Mesenchymal stem cell (in vitro differentiated cells and primary cell): ENCODE data around the gene FRYL.

ENCODE experiments used
- DNase-seq: peaks from one replicate; pipeline ENCODE4 v3.0.0-alpha.2; 2013
- H2AFZ ChIP-seq: one replicate; pipeline ENCODE4 v1.6.1; 2013; ENCODE audit warnings: low read depth, mild to moderate bottlenecking, control low read depth, inconsistent platforms, low read length, moderate library complexity
- H2AK5ac ChIP-seq: 2 replicates; pipeline ENCODE4 v1.6.1; 2013; ENCODE audit warnings: low read length, moderate library complexity, mild to moderate bottlenecking, inconsistent platforms; ENCODE audit not compliant: severe bottlenecking
- H2BK120ac ChIP-seq: one replicate; pipeline ENCODE4 v1.6.1; 2013; ENCODE audit warnings: low read depth, mild to moderate bottlenecking, inconsistent platforms, low read length, moderate library complexity
- H2BK12ac ChIP-seq, 2 experiments: one replicate each; pipeline ENCODE4 v1.6.1; 2013; ENCODE audit warnings: inconsistent platforms in 2 of 2, low read length in 2 of 2, mild to moderate bottlenecking in 2 of 2, moderate library complexity in 2 of 2, control low read depth in 1 of 2
- H2BK15ac ChIP-seq: one replicate; pipeline ENCODE4 v1.6.1; 2013; ENCODE audit warnings: mild to moderate bottlenecking, low read depth, inconsistent platforms; ENCODE audit not compliant: poor library complexity, severe bottlenecking
- H2BK5ac ChIP-seq: 2 replicates; pipeline ENCODE4 v1.6.1; 2013; ENCODE audit warnings: low read depth, mild to moderate bottlenecking, low read length, control low read depth, inconsistent platforms; ENCODE audit not compliant: poor library complexity, severe bottlenecking
- H3K14ac ChIP-seq, 2 experiments: one replicate each; pipeline ENCODE4 v1.6.1; 2013; ENCODE audit warnings: inconsistent platforms in 2 of 2, low read length in 2 of 2, control low read depth in 1 of 2, mild to moderate bottlenecking in 1 of 2, moderate library complexity in 1 of 2
- H3K18ac ChIP-seq, 2 experiments: one replicate each; pipeline ENCODE4 v1.6.1; 2013; ENCODE audit warnings: inconsistent platforms in 2 of 2, low read length in 2 of 2, control low read depth in 1 of 2, low read depth in 1 of 2, mild to moderate bottlenecking in 1 of 2
- H3K23ac ChIP-seq, 2 experiments: one replicate each; pipeline ENCODE4 v1.6.1; 2013; ENCODE audit warnings: inconsistent platforms in 2 of 2, low read length in 2 of 2, mild to moderate bottlenecking in 2 of 2, moderate library complexity in 2 of 2, control low read depth in 1 of 2
- H3K27ac ChIP-seq: 2 replicates; pipeline ENCODE4 v1.5.1; 2013; ENCODE audit warnings: mild to moderate bottlenecking, moderate library complexity, low read length, control low read depth, inconsistent platforms; ENCODE audit not compliant: poor library complexity, severe bottlenecking
- H3K27me3 ChIP-seq, 2 experiments: 2 replicates each; pipeline versions ENCODE4 v1.6.1 to v1.7.0; 2013; ENCODE audit warnings: low read length in 2 of 2, mild to moderate bottlenecking in 2 of 2, moderate library complexity in 2 of 2, control low read depth in 1 of 2, inconsistent platforms in 1 of 2; ENCODE audit not compliant: control insufficient read depth in 1 of 2, insufficient read depth in 1 of 2
- H3K36me3 ChIP-seq, 2 experiments: 2 replicates each; pipeline versions ENCODE4 v1.6.1 to v1.7.0; 2013; ENCODE audit warnings: low read length in 2 of 2, control low read depth in 1 of 2, inconsistent platforms in 1 of 2, low read depth in 1 of 2, mild to moderate bottlenecking in 1 of 2; ENCODE audit not compliant: insufficient read depth in 2 of 2, control insufficient read depth in 1 of 2
- H3K4ac ChIP-seq, 2 experiments: one replicate each; pipeline ENCODE4 v1.6.1; 2013; ENCODE audit warnings: inconsistent platforms in 2 of 2, low read length in 2 of 2, mild to moderate bottlenecking in 2 of 2, moderate library complexity in 2 of 2, control low read depth in 1 of 2, low read depth in 1 of 2
- H3K4me1 ChIP-seq: 2 replicates; pipeline ENCODE4 v1.6.1; 2013; ENCODE audit warnings: low read depth, low read length, control low read depth; ENCODE audit not compliant: control insufficient read depth, insufficient read depth
- H3K4me2 ChIP-seq: 2 replicates; pipeline ENCODE4 v1.6.1; 2013; ENCODE audit warnings: low read length, mild to moderate bottlenecking, inconsistent platforms; ENCODE audit not compliant: poor library complexity, severe bottlenecking
- H3K4me3 ChIP-seq, 2 experiments: 2 replicates each; pipeline versions ENCODE4 v1.5.1 to v1.7.0; 2013; ENCODE audit warnings: low read length in 2 of 2, mild to moderate bottlenecking in 2 of 2, control low read depth in 1 of 2, low read depth in 1 of 2; ENCODE audit not compliant: insufficient read depth in 1 of 2
- H3K79me1 ChIP-seq: replicated peaks from 2 replicates; pipeline ENCODE4 v1.6.1; 2013; ENCODE audit warnings: mild to moderate bottlenecking, control low read depth, low read length, inconsistent platforms; ENCODE audit not compliant: poor library complexity, severe bottlenecking
- H3K9ac ChIP-seq: 2 replicates; pipeline ENCODE4 v1.7.0; 2013; ENCODE audit warnings: mild to moderate bottlenecking, low read length, moderate library complexity
- H3K9me3 ChIP-seq: 2 replicates; pipeline ENCODE4 v1.7.0; 2013; ENCODE audit warnings: mild to moderate bottlenecking, low read length; ENCODE audit not compliant: control insufficient read depth
- H4K8ac ChIP-seq: one replicate; pipeline ENCODE4 v1.6.1; 2013; ENCODE audit warnings: inconsistent platforms, mild to moderate bottlenecking, low read length, moderate library complexity
- H4K91ac ChIP-seq: one replicate; pipeline ENCODE4 v1.6.1; 2013; ENCODE audit warnings: mild to moderate bottlenecking, low read length, inconsistent platforms
- WGBS: methylation state at CpG from one replicate; pipeline ENCODE4 v1.1.7; 2013; ENCODE audit warnings: mixed read lengths; 5-methylcytosine and 5-hydroxymethylcytosine counted together

The FRYL gene

GRCh38 chr4:48604041-48604440 is 176.0 kb downstream of the FRYL start:
- 100% methylated on average over 1 of the region's 1 CpG for WGBS
- no peak overlapping the region for H2BK120ac ChIP-seq

DNA sequence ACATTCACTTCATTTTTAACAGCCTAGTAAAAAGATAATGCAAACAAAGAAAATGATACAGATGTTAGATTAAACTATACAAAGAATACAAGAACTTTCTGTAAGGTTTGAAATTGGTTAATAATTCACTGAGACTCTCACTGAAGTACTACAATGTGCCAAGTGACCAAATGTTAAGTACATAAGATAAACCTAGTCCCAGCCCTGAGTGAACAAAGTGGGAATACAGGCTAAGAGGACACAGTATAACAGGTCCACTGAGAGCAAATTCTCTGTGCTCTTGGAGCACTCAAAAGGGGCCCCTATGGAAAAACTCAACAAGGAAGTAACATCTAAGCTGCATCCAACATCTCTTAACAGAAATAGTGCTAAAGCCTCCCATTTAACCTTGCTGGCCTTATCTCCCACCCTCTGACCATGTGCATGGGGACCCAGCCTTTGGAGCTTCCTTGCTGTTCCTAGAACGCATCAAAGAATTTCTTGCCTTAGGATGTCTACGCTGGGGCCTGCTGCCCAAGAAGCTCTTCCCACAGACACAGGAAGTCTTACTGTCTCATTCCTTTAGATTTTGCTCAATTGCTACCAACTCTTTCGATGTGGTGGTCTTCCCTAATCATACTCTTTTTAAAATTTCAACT is 176.6 kb downstream of the FRYL start:
- no peak overlapping the region for H4K91ac ChIP-seq
- no peak overlapping the region for H3K14ac ChIP-seq
- H2BK5ac ChIP-seq, result peak overlapping the region; percentile 11
- peak overlapping the region; percentile 43 for H3K27ac ChIP-seq
- H3K36me3 ChIP-seq, result peaks cover 0 to 13% of the 10 kb centered on the region in 2 experiments
- H2AFZ ChIP-seq, result no peak overlapping the region
- no peak overlapping the region for H2AK5ac ChIP-seq
- 97% methylated on average over 3 of the region's 3 CpGs for WGBS
- H3K4me2 ChIP-seq, result no peak overlapping the region
- H3K9ac ChIP-seq, result no peak overlapping the region
- H3K4ac ChIP-seq, result no peak overlapping the region
- no peaks in the 10 kb centered on the region for H3K9me3 ChIP-seq
- no peaks in the 10 kb centered on the region for H3K27me3 ChIP-seq
- peaks cover 9% of the 10 kb centered on the region for H3K79me1 ChIP-seq
- DNase-seq, result no peak
- no peak overlapping the region for H4K8ac ChIP-seq
- H2BK120ac ChIP-seq, result no peak overlapping the region
- H3K18ac ChIP-seq, result no peak overlapping the region
- no peak overlapping the region for H2BK15ac ChIP-seq
- H3K4me3 ChIP-seq, result no peak overlapping the region
- H2BK12ac ChIP-seq, result no peak overlapping the region
- H3K4me1 ChIP-seq, result peaks cover 2% of the 10 kb centered on the region
- H3K23ac ChIP-seq, result no peak overlapping the region

More at GRCh38 chr4:48604041-48604440, 176.0 kb downstream of the FRYL start:
- Histone ChIP-seq H3K9ac (no peak overlapping the region), H3K79me1 (peaks cover 9% of the 10 kb centered on the region), H3K4me3 (no peak overlapping the region), H4K8ac (no peak overlapping the region), H2BK5ac (no peak overlapping the region), H3K4me2 (no peak overlapping the region), H4K91ac (no peak overlapping the region), H3K14ac (no peak overlapping the region), H3K4ac (no peak overlapping the region), H3K27me3 (no peaks in the 10 kb centered on the region), H3K4me1 (peaks cover 2% of the 10 kb centered on the region), H2AK5ac (no peak overlapping the region), H3K23ac (no peak overlapping the region), H3K36me3 (peaks cover 0 to 16% of the 10 kb centered on the region in 2 experiments), H3K27ac (peak overlapping the region; percentile 43), H3K9me3 (no peaks in the 10 kb centered on the region), H3K18ac (no peak overlapping the region), H2BK12ac (no peak overlapping the region), H2BK15ac (no peak overlapping the region), H2AFZ (no peak overlapping the region)
- DNase-seq, result no peak

- Histone ChIP-seq H3K14ac (no peak overlapping the region), H2BK5ac (no peak overlapping the region), H2AFZ (no peak overlapping the region), H4K8ac (no peak overlapping the region), H3K18ac (no peak overlapping the region), H3K4me3 (no peak overlapping the region), H3K36me3 (peaks cover 0 to 13% of the 10 kb centered on the region in 2 experiments), H2BK12ac (no peak overlapping the region), H2AK5ac (no peak overlapping the region), H4K91ac (no peak overlapping the region), H3K9me3 (no peaks in the 10 kb centered on the region), H3K79me1 (peaks cover 9% of the 10 kb centered on the region), H3K27ac (peak overlapping the region; percentile 80), H3K4ac (no peak overlapping the region), H3K23ac (no peak overlapping the region), H3K27me3 (no peaks in the 10 kb centered on the region), H2BK15ac (no peak overlapping the region), H3K9ac (no peak overlapping the region), H3K4me2 (no peak overlapping the region), H3K4me1 (peaks cover 2% of the 10 kb centered on the region), H2BK120ac (no peak overlapping the region)
- WGBS, result over 99% methylated on average over 3 of the region's 4 CpGs
- no peak for DNase-seq
Observed at GRCh38 chr4:48602763-48603162, 177.3 kb downstream of the FRYL start.

GRCh38 chr4:48602222-48602621 is 177.9 kb downstream of the FRYL start:
- no peak overlapping the region for H4K91ac ChIP-seq
- H3K18ac ChIP-seq, result no peak overlapping the region
- WGBS, result no CpG with 5 or more reads among the region's 3 CpGs
- H2BK15ac ChIP-seq, result no peak overlapping the region
- H3K4ac ChIP-seq, result no peak overlapping the region
- DNase-seq, result peak; percentile 46
- no peak overlapping the region for H3K4me3 ChIP-seq
- H3K4me2 ChIP-seq, result no peak overlapping the region
- peaks cover 0 to 11% of the 10 kb centered on the region in 2 experiments for H3K36me3 ChIP-seq
- H3K14ac ChIP-seq, result no peak overlapping the region
- no peaks in the 10 kb centered on the region for H3K27me3 ChIP-seq
- H2BK5ac ChIP-seq, result no peak overlapping the region
- no peak overlapping the region for H4K8ac ChIP-seq
- no peak overlapping the region for H2AK5ac ChIP-seq
- peaks cover 2% of the 10 kb centered on the region for H3K4me1 ChIP-seq
- peak overlapping the region; percentile 80 for H3K27ac ChIP-seq
- peaks cover 8% of the 10 kb centered on the region for H3K79me1 ChIP-seq
- H3K9ac ChIP-seq, result no peak overlapping the region
- H2BK120ac ChIP-seq, result no peak overlapping the region
- no peak overlapping the region for H3K23ac ChIP-seq
- H3K9me3 ChIP-seq, result no peaks in the 10 kb centered on the region
- H2BK12ac ChIP-seq, result no peak overlapping the region
- H2AFZ ChIP-seq, result no peak overlapping the region
